IMR-90 (cell line): ENCODE data around the gene GRID2IP. TPM values are rescaled to one million over a fixed set of nuclear protein-coding genes. Genes with fewer than 3 reads are reported as not detected.

Experiments
- ATAC-seq: fragments of 200-7000 bp; cut with Tn5 transposase; 2 replicates; pipeline ENCODE4 v1.9.1; 2020; ENCODE audit warnings: low read depth, mild to moderate bottlenecking, moderate library complexity
- BruUV-seq: library from RNA; stranded (reverse); fragments of 400-500 nt; replicated peaks from 2 replicates; lab custom pipeline; 2021; lab: Mats Ljungman, UMichigan
- CTCF ChIA-PET: fragments of 300-600 bp; formaldehyde crosslinking; extraction: SDS; loops from one replicate; lab custom pipeline; 2021; ENCODE audit warnings: antibody characterized with exemption; lab: Yijun Ruan, JAX
- POLR2A ChIA-PET: fragments of 300-600 bp; sonication (Branson Sonifier 250); formaldehyde crosslinking; loops from one replicate; lab custom pipeline; 2022; ENCODE audit warnings: antibody characterized with exemption; ENCODE audit not compliant: unreplicated experiment; lab: Charles Lee
- DNase-seq: peaks from one replicate; pipeline ENCODE4 v3.0.0; 2013
- H2AFZ ChIP-seq: replicated peaks from 2 replicates; pipeline ENCODE3; 2013; ENCODE audit warnings: low read length, mild to moderate bottlenecking; ENCODE audit not compliant: poor library complexity
- H2AK5ac ChIP-seq: 2 replicates; pipeline ENCODE4 v1.6.1; 2013; ENCODE audit warnings: low read depth, low read length, inconsistent platforms
- H2AK9ac ChIP-seq: replicated peaks from 2 replicates; pipeline ENCODE3; 2013; ENCODE audit warnings: mild to moderate bottlenecking, low read depth, low read length, moderate library complexity; ENCODE audit not compliant: poor library complexity
- H2BK120ac ChIP-seq: 2 replicates; pipeline ENCODE4 v1.6.1; 2013; ENCODE audit warnings: low read depth, low read length, inconsistent platforms
- H2BK15ac ChIP-seq: 3 replicates; pipeline ENCODE4 v1.6.1; 2013; ENCODE audit warnings: low read depth, low read length, inconsistent platforms
- H2BK20ac ChIP-seq: 2 replicates; pipeline ENCODE4 v1.6.1; 2013; ENCODE audit warnings: low read depth, mild to moderate bottlenecking, inconsistent platforms, low read length, moderate library complexity
- H2BK5ac ChIP-seq: 2 replicates; pipeline ENCODE4 v1.6.1; 2013; ENCODE audit warnings: mild to moderate bottlenecking, low read depth, low read length, inconsistent platforms; ENCODE audit not compliant: poor library complexity, severe bottlenecking
- H3K14ac ChIP-seq: replicated peaks from 2 replicates; pipeline ENCODE4 v1.6.1; 2013; ENCODE audit warnings: low read depth, low read length, inconsistent platforms
- H3K18ac ChIP-seq: 2 replicates; pipeline ENCODE4 v1.6.1; 2013; ENCODE audit warnings: low read depth, low read length, control low read depth
- H3K23ac ChIP-seq: 2 replicates; pipeline ENCODE4 v1.6.1; 2013; ENCODE audit warnings: low read depth, low read length, inconsistent platforms
- H3K27ac ChIP-seq: 2 replicates; pipeline ENCODE4 v1.5.1; 2013; ENCODE audit warnings: mild to moderate bottlenecking, control low read depth, low read length; ENCODE audit not compliant: insufficient read depth
- H3K27me3 ChIP-seq: 2 replicates; pipeline ENCODE4 v1.6.1; 2013; ENCODE audit warnings: low read length; ENCODE audit not compliant: control insufficient read depth, insufficient read depth
- H3K36me3 ChIP-seq: 2 replicates; pipeline ENCODE4 v1.6.1; 2013; ENCODE audit warnings: low read length, mixed read lengths; ENCODE audit not compliant: control insufficient read depth, insufficient read depth
- H3K4ac ChIP-seq: 2 replicates; pipeline ENCODE4 v1.6.1; 2013; ENCODE audit warnings: low read depth, low read length, inconsistent platforms
- H3K4me1 ChIP-seq: 2 replicates; pipeline ENCODE4 v1.6.1; 2013; ENCODE audit warnings: low read length, mixed read lengths; ENCODE audit not compliant: control insufficient read depth, insufficient read depth
- H3K4me2 ChIP-seq: 2 replicates; pipeline ENCODE4 v1.6.1; 2013; ENCODE audit warnings: low read depth, mild to moderate bottlenecking, control low read depth, low read length, moderate library complexity
- H3K4me3 ChIP-seq: 2 replicates; pipeline ENCODE4 v1.5.1; 2013; ENCODE audit warnings: low read depth, mild to moderate bottlenecking, control low read depth, low read length, moderate library complexity; ENCODE audit not compliant: insufficient read depth
- H3K56ac ChIP-seq: 2 replicates; pipeline ENCODE4 v1.6.1; 2013; ENCODE audit warnings: low read length, inconsistent platforms; ENCODE audit not compliant: insufficient read depth; ENCODE audit errors: extremely low read depth
- H3K79me1 ChIP-seq, 2 experiments: 2 replicates each; pipeline ENCODE4 v1.6.1; 2013; ENCODE audit warnings: low read length in 2 of 2, inconsistent platforms in 1 of 2, low read depth in 1 of 2
- H3K9ac ChIP-seq: 2 replicates; pipeline ENCODE4 v1.6.1; 2013; ENCODE audit warnings: low read depth, low read length, control low read depth
- H3K9me1 ChIP-seq: 2 replicates; pipeline ENCODE4 v1.6.1; 2013; ENCODE audit warnings: low read length, inconsistent platforms; ENCODE audit not compliant: insufficient read depth
- H3K9me3 ChIP-seq: 2 replicates; pipeline ENCODE4 v1.6.1; 2013; ENCODE audit warnings: low read length; ENCODE audit not compliant: control insufficient read depth, insufficient read depth
- H4K20me1 ChIP-seq: 2 replicates; pipeline ENCODE4 v1.6.1; 2013; ENCODE audit warnings: low read length, inconsistent platforms; ENCODE audit not compliant: insufficient read depth
- H4K5ac ChIP-seq: 2 replicates; pipeline ENCODE4 v1.6.1; 2013; ENCODE audit warnings: mild to moderate bottlenecking, low read depth, low read length, control low read depth
- H4K8ac ChIP-seq, 2 experiments: 2 replicates each; pipeline ENCODE4 v1.6.1; 2013; ENCODE audit warnings: low read depth in 2 of 2, low read length in 2 of 2, control low read depth in 1 of 2, inconsistent platforms in 1 of 2
- H4K91ac ChIP-seq: 2 replicates; pipeline ENCODE4 v1.6.1; 2013; ENCODE audit warnings: low read depth, low read length, inconsistent platforms; ENCODE audit not compliant: insufficient read depth
- CEBPB ChIP-seq: IDR thresholded peaks from 2 replicates; pipeline ENCODE4 v1.6.1; 2012; ENCODE audit warnings: low read depth, low read length, improper control_type of control experiment
- FOS ChIP-seq: fragments of 150-350 bp; IDR thresholded peaks from 2 replicates; pipeline ENCODE4 v1.6.1; 2016; ENCODE audit warnings: low read depth, low read length
- RAD21 ChIP-seq: IDR thresholded peaks from 2 replicates; pipeline ENCODE4 v1.6.1; 2012; ENCODE audit warnings: low read length, improper control_type of control experiment
- RFX5 ChIP-seq: IDR thresholded peaks from 2 replicates; pipeline ENCODE4 v1.8.0; 2012; ENCODE audit warnings: low read depth, mild to moderate bottlenecking, low read length, moderate library complexity
- WGBS, 2 experiments: methylation state at CpG; one replicate each; pipeline versions ENCODE4 v1.1.5 to v1.1.7; 2013; ENCODE audit warnings: missing lambda C conversion rate in 2 of 2; ENCODE audit not compliant: insufficient read length in 1 of 2; ENCODE audit errors: extremely low coverage in 2 of 2; 5-methylcytosine and 5-hydroxymethylcytosine counted together
- dilution Hi-C: fragments of 300-500 bp; cut with HindIII; formaldehyde crosslinking; loops from one replicate; pipeline ENCODE4 v1.14.3; 2018; ENCODE audit warnings: low sequenced_read_pairs; ENCODE audit not compliant: unreplicated experiment
- in situ Hi-C: fragments of 300-500 bp; cut with MboI; formaldehyde crosslinking; loops from 3 replicates; pipeline ENCODE4 v1.14.3; 2019; ENCODE audit warnings: low sequenced_read_pairs, inconsistent platforms, mixed read lengths
- intact Hi-C: fragments of 100-400 bp; cut with micrococcal nuclease; formaldehyde crosslinking; loops from 2 replicates; pipeline ENCODE4 v1.10.0; 2022
- polyA plus RNA-seq, 3 experiments: library from polyadenylated mRNA; depleted of rRNA; stranded (reverse); fragments of >200 nt; gene quantifications; 2 replicates each; pipeline ENCODE4 v1.2.3, GENCODE V29; 2012; ENCODE audit warnings: low replicate concordance in 1 of 3
- total RNA-seq: library from RNA; depleted of rRNA; stranded (reverse); fragments of >200 nt; gene quantifications from 2 replicates; pipeline ENCODE4 v1.2.3, GENCODE V29; 2012

Gene GRID2IP
- total and polyA plus RNA-seq, 2 of the 4 experiments (the other 2 are of a cell fraction): not detected

- H3K56ac ChIP-seq: no peak overlapping the region
- no peak overlapping the region for H3K4me3 ChIP-seq
- no peak overlapping the region for H2AK9ac ChIP-seq
- no peak overlapping the region for H3K14ac ChIP-seq
- intact Hi-C loops (no loop called here), in situ Hi-C loops (no loop called here), dilution Hi-C loops (no loop called here)
- H3K27me3 ChIP-seq: no peaks in the 10 kb centered on the region
- H2BK5ac ChIP-seq: no peak overlapping the region
- no peak overlapping the region for H3K9ac ChIP-seq
- H4K5ac ChIP-seq: no peak overlapping the region
- no peak overlapping the region for H3K23ac ChIP-seq
- 83% methylated on average over 2 of the region's 3 CpGs; no CpG with 5 or more reads in 1 of the 2 experiments for WGBS, 2 experiments
- H2AFZ ChIP-seq: no peak overlapping the region
- DNase-seq (no peak), ATAC-seq (no peak)
- no peak overlapping the region for H2BK120ac ChIP-seq
- no peak overlapping the region for H3K18ac ChIP-seq
- no peaks in the 10 kb centered on the region for H3K9me1 ChIP-seq
- H3K4ac ChIP-seq: no peak overlapping the region
- no peaks in the 10 kb centered on the region for H3K79me1 ChIP-seq
- H3K4me2 ChIP-seq: no peak overlapping the region
- no peaks in the 10 kb centered on the region for H4K20me1 ChIP-seq
- H4K91ac ChIP-seq: no peak overlapping the region
- BruUV-seq: no TSS peak
- H2AK5ac ChIP-seq: no peak overlapping the region
- no peaks in the 10 kb centered on the region for H3K36me3 ChIP-seq
- no peak for TF ChIP-seq RAD21
- TF ChIP-seq FOS: no peak
- TF ChIP-seq RFX5: no peak
- no peak for TF ChIP-seq CEBPB
- H4K8ac ChIP-seq: no peak overlapping the region
- no peak overlapping the region for H2BK15ac ChIP-seq
- no peak overlapping the region for H3K27ac ChIP-seq
- H3K9me3 ChIP-seq: no peaks in the 10 kb centered on the region; the same call in 1 of the 2 replicates
- ChIA-PET POLR2A (no interaction called here), CTCF (interaction anchor here (0.7 kb wide), 1 partner anchor 827 kb away, joined by 3 read pairs; no protein-coding TSS in a partner anchor)
- no peaks in the 10 kb centered on the region for H3K4me1 ChIP-seq
- H2BK20ac ChIP-seq: no peak overlapping the region
Observed at GRCh38 chr7:6567886-6568285, 16.6 kb upstream of the GRID2IP start.
